Head of caudate nucleus (tissue), 42 donors: Measurements from ENCODE around the gene FAM89B.
"Not testable (repeated sequence)": the region's sequence is repeated elsewhere in the genome, so short reads cannot be mapped to it uniquely, and the experiment has no call there.

Experiments used
- DNase-seq, 42 donors: peaks; one replicate each; pipeline versions ENCODE4 v3.0.0 to v3.0.0-alpha.2; 2020 to 2021; ENCODE audit warnings: mixed read lengths in 7 of 42
- intact Hi-C: fragments of 100-400 bp; cut with DNase I; formaldehyde crosslinking; loops from one replicate; pipeline ENCODE4 v1.15.0; 2022

FAM89B gene

DNA sequence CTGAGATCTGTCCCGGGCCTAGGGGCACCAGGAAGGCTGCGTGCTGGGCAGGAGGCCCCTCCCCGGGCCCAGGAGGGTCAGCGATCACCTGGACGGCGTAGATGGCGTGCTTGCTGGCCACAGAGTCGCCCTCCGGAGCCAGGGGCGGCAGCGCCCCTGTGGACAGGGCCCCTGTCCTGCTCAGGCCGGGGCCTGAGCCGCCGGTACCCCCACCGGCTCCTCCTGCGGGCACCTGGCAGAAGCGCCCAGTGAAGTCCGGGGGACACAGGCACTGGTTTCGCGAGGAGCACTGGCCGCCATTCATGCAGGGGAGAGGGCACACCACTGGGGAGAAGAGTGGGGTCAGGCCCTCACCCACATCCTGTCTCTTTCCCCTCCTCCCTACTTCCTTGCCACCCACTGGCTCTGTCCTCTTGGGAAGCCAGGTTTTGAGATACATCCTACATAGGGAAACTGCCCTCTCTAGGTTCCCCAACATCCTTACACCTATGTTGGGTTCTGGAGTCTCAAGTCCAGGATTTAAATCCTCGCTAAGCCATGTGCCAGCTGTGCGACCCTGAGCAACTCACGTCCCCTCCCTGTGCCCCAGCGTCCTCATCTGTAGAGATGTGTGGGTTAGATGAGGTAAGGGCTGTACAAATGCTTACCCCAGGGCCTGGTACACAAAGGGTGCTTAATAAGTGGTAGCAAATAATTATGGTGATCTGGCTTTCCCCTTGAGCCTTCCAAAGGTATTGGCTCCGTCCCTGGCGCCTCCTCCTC is 18.1 kb upstream of the FAM89B start:
- intact Hi-C loops, result no loop called here
- DNase-seq, result no peak

DNA sequence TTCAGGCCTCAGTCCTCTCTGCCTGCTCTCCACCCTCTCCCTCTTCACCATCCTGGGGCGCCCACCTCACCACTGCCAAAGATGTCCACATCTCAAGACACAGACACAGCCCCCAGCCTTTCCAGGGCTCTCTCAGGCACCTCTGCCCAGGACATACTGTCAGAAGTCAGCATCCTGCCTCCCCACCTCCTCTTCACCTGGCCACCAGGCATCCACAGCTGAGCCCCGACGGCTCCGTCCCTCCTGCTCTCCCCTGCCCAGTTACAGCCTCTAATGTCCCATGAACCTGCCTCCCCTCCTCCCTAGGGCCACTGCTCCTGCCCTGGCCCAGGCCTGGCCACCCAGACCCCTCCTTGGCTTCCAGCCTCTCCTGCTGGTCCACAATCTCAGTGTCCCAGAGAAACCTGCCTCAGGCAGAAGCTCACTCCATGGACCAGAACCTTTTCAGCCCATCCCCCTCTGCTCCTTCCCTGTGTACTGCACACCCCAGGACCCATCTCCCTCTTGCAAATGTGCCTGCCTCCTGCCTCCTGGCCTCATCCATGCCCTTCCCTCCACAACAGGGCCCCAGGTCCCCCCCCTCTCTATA is 17.4 kb upstream of the FAM89B start:
- DNase-seq, result no peak
- intact Hi-C loops, result no loop called here

DNA sequence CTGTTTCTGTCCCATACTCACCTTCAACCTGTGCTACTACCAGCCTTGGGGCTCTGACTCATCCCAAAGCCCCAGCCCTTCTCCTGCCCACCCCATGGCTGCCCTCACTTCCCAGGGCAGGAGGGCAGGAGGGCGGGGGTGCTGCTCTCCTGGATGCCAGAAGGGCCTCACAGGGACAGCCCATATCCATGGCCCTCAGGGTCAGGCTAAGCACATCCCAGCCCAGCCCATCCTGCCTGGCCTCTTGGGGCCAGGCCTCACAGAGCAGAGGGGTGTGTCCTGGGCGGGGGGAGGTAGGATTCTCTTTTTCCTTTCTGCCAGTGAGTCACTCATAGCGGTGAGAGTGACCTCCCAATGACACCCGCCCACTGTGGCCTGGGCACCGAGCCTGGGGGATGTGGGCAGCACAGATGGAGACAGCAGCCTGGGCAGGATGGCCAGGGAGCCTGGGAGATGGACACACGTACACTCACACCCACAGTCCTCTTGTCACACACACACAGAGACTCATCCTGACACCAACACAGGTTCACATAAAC is 16.6 kb upstream of the FAM89B start:
- no peak for DNase-seq

DNA sequence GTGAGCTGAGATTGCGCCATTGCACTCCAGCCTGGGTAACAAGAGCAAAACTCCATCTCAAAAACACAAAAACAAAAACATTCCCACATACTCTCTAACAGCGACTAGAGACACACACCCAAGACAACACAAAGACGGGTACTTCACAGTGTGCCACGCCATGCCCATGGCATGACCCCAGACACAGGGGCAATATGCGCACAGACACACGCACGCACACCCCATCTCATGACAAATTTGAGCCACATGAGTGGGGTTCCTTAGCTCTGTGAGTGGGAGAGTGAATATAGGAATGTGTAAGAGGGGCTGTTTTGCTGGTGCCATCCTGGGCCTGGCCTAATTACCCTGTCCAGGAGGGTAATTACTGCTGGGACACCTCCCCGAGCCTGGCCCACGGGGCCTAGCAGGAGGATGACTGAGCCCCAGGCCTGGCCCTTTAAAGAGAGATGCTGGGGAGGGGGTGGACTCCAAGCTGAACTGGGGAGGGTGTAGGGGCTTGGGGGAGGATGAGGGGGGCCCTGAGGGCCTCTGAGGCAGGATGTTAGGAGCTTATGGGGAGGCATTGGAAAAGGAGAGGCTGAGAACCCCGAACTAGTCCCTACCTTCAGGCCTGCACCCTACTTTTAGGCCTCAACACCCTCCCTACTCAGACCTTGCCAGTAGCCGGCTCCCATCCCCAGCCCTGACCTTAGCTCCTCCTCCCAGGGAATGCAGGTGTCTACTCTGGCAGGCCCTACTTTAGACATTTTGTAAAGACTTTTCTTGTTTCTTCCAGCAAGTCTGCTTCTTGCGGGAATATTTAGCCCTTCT is 15.7 kb upstream of the FAM89B start:
- DNase-seq, result no peak
- intact Hi-C loops, result no loop called here

More for the DNA sequence above, 16.6 kb upstream of the FAM89B start:
- intact Hi-C loops, result no loop called here

DNA sequence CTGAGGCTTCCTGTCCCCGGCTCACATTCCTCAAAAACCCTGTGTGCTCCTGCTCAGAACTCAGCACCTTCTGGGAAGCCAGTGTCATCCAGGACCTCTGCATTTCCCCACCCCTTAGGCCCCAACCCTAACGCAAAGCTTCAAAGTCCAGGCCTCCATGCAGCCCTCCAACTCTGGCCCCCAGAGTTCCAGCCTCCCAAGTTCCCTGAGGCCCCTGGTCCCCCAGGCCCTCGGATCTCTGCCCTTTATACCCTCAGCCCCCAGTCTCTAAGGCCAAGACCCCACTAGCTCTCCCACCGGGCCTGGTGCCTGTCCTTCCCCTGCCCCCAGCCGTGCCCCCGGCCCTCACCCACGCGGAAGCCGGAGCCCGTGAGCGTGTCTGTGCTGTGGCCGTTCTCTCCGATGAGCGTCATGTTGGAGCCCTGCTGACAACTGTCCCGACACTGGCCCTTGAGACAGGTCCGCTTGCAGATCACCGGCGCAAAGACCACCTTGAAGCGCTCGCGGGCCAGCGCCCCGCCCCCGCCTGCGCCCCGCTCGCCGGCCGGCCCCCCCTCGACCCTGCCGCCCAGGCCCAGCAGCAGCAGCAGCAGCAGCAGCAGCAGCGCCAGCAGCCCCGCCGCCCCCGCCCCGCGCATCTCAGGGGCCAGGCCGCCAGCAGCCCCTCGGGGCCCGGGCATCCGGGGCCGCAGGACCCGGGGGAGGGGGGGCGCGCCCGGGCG is 14.9 kb upstream of the FAM89B start:
- DNase-seq, result peak in 19 of 42 donors; percentile 27 to 65 (median 53)
- intact Hi-C loops, result no loop called here

DNA sequence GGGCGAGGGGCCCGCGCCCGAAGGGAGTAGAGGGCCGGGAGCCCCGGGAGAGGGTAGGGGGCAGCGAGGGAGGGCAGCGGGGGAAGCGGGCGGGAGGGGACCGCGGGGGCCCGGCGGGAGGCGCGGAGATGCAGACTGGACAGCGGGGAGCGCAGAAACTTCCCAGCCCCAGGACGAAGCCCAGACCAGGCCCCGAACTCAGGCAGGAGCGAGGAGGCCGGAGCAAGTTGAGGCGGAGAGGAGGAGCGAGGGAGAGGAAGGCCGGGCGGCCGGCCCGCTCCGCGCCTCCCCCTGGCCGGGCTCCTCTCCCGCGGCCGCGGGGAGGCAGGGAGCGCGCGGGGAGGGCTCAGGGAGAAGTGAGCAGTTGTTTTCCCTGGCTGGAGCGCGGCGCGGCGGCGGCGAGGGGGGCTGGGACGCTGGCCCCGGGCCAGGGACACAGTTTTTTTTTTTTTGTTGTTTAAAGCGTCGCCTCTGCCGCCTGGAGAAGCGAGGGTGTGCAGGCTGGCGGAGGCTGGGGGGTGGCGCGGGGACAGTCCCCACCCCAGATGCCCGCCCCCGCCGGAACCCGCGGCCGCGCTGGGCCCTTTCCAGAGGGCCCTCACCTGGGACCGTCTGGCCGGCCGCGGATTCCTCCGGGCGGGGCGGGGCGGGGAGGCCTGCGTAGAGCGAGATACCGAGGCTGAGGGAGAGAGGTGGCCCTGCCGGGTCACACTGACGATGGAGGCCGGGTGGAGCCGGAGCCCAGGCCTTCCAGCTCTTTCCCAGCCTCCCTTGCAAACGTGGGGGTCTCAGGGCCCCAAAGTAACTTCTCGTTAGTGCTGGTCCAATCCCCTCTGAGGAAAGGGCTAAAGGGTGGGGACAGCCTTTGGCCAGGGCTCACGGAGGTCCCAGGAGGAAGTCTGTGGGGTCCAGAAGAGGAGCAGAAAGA is 14.1 kb upstream of the FAM89B start, which contains the start of gene LTBP3:
Gene LTBP3, minus strand, starts transcription at position 358 of the 928 bp plus-strand sequence. CDS start 400 bp downstream, outside the sequence.
- DNase-seq, result peak; percentile 57 to 94 (median 86)
- intact Hi-C loops, result no loop called here

DNA sequence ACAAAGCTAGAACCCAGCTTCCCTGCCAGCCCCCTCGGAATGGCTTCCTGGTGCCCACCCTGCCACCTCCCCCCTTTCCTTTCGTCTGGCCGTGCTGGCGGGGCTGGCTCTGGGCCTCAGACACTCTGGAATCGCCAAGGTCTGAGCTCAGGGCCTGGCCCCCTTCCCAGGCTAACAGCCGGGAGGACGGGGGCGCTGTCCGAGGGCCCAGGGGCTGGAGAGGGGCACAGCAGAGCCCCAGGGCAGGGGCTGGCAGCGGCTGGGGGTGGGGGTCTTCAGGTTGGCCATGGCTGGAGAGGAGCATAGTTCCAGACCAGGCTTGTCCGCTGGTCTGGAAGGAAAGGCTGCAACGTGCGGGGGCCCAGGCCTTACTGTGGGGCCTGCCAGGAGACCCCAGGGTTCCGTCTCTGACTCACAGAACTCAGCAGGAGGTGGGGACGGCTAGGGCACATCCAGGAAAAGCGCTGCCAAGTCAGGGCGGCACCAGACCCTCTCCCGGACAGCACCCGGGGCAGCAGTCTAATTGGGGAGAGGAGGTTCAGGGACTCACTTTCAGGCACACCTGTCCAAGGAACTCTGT is 13.3 kb upstream of the FAM89B start:
- peak; percentile 42 to 90 (median 77) for DNase-seq
- intact Hi-C loops, result no loop called here

DNA sequence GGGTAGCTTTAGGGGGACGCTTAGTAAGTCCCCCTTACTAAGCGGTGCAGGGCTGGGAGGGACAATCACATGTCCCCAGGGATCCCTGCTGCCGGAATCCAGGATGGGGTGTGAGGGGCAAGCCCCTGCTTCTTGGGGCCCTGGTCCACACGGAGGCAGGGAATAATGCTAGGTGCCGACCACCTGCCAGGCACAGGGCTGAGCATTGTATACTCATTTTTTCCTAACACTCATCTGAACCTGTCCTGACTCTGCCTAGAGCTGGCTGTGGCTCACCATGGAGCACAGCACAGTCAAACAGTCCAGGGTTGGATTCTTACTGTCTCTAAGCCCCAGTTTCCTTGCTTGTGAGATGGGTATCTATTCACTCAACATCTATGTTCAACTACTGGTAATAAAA is 12.8 kb upstream of the FAM89B start:
- intact Hi-C loops, result no loop called here
- no peak for DNase-seq

DNA sequence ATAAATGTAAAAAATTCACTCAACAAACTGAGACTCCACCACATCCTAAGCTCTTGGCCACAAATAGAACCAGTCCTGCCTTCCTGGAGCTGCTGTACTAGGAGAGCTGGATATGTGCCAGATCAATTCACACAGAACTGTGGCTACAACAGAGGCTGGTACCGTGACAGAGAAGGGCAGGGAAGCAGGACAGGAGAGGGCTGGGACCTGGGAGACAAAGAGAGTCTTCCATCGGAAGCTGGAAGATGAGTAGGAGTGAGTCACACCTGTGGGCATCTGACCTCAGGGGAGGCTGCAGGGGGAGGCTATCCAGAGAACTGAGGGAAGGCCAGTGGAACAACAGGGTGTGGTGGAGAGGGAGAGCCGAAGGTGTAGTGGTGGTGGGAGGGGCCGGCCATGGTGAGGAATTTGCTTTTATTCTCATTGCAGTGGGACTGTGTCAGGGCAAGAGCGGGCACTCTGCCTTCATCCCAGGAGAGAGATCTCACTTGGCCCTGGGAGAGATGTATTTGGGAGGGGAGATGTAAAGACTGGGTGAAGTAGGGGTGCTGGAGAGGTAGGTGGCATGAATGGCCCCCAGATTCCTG is 12.3 kb upstream of the FAM89B start:
- peak in 3 of 42 donors; percentile 35 to 70 (median 44) for DNase-seq
- intact Hi-C loops, result no loop called here

DNA sequence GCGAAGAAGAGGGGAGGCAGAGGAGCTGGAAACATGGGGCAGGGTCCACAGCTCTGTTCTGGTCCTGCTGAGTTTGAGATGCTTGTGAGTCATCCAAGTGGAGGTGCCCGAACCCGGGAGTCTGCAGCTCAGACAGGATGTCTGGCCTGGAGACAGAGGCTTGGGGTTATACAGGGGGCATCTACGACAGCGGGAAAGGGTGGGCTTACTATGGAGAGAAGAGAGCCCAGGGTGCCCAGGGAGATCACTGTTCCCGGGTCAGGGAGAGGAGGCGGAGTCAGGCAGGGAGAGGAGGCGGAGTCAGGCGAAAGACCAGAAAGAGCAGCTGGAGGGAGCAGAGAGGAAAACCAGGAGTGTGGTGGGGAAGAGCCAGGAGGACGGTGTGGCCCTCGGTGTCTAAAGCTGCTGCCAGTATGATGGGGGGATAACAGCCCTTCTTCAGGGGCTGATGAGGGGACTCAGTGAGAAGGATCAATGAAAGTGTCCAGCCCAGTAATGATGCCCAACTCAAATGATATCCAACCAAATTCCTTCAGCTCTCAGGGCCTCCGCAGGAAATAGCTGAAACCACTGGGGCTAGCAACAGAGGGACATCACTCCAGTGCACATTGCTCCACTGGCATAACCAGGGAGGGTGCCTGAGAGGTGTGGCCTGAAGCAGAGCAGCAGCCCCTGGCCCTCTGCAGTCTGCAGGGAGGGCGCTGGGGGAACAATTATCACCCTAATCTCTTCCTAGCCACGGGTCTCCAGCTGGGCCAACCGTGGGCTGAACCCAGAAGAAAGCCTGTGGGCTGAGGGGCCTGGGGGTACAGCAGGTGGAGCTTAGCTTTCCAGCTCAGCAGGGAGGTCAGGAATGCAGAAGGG is 11.6 kb upstream of the FAM89B start:
- intact Hi-C loops, result no loop called here
- peak in 37 of 42 donors; percentile 51 to 86 (median 70) for DNase-seq

DNA sequence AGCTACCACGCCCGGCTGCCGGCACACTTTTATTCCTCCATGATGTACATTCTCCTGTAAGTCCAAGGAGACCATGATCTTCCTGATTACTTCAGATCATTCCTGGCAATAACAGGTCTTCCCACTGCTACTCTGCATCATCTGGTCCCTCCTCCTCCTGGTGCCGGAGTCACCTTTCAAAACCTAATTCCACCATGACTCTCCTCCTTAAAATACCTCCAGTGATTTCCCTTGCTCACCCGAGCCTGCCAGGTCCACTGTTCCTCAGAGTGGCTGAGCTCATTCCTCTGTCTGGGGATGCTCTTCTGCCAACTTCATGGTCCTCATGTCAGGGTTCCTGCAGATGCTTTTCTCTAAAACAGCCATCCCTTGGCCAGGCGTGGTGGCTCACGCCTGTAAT is 10.3 kb upstream of the FAM89B start:
- intact Hi-C loops, result no loop called here
- DNase-seq, result no peak

DNA sequence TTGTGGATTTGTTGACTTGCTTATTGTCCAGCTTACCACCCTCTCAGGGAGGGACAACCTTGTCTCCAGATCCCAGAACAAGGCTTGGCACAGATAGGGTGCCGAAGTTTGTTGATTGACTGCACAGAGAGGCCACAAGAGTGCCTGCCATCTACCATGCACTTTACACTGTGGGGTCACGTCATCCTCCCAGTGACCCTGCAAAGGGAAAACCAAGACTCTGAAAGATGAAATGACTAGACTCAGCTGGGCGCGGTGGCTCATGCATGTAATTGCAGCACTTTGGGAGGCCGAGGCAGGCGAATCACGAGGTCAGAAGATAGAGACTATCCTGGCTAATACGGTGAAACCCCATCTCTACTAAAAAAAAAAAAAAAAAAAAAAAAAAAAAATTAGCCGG is 9.6 kb upstream of the FAM89B start:
- no peak for DNase-seq
- intact Hi-C loops, result no loop called here

DNA sequence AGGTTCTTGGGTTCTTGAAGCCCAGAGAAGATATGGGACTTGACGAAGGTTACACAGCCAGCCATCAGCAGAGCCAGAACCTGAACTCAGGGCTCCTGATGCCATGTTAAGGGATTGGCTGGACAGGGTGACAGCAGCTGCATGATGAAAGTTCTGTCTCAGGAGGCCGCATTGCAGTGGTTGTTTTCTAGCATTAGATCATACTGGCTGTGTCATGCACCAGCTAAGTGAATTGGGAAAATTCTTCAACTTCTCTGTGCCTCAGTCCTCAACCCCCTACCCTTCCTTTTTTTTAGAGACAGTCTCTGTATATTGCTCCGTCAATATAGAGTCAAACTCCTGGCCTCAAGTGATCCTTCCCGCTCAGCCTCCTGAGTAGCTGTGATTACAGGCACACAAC is 8.7 kb upstream of the FAM89B start:
- intact Hi-C loops, result no loop called here
- no peak for DNase-seq

DNA sequence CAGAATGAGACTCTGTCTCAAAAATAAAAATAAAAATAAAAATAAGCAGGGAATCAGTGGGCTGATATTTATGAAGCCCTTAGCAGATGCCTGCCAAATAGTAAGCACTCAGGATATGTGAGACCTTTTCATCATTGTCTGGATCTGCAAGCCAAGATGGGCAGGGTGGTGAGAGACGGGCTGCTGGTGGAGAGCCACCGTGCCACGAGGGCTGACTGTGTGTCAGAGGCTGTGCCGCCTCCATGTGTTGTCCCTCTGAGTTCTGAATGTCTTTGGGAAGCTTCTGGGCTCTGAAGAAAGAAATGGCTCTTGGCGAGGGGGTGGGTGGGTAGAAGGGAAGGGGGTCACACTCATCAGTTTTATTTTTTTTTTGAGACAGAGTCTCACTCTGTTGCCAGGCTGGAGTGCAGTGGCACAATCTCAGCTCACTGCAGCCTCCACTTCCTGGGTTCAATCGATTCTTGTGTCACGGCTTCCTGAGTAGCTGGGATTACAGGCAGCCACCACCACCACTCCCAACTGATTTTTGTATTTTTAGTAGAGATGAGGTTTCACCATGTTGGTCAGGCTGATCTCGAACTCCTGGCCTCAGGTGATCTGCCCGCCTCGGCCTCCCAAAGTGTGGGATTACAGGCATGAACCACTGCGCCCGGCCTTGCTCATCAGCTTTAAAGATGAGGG is 7.3 kb upstream of the FAM89B start:
- intact Hi-C loops, result not testable (repeated sequence)

DNA sequence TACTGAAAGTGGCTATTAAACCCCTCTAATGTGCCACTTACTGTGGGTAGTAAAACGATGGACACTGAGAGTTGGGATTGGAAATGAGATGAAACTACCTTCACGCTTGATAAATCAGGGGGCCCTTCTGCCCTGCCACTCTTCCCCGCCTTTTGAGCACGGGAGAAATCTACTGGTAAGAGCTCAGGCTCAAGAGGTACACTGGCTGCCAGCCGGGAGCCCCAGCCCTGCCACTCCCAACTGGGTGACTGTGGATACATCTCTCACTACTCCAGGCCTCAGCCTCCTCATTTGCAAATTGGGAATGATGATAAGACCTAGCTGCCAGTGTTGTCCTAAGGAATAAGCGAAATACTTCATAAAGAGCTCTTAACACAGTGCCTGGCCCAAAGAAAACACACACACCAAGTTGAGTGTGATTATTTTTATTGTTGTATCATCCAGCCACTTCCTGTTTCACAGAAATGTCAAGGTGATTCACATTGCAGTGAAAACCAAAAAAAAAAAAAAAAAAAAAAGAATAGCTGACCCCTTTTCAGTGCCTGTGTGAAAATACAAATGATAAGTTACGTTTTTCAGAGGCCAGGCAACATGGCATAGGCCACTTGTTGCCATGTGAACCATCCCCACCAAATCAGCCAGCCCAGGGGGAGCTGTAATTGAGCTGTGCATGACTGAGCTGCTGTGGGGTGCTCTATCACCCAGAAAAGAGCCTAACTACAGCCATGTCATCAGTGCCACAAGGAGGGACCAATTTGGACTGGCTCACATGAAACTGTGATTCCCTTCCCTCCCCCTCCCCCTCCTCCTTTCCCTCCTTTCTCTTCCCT is 6.5 kb upstream of the FAM89B start:
- intact Hi-C loops, result no loop called here
- DNase-seq, result no peak

More for the DNA sequence above, 7.3 kb upstream of the FAM89B start:
- not testable (repeated sequence) for DNase-seq
